ENCODE results near the gene CERS6.

The CERS6 gene

DNA sequence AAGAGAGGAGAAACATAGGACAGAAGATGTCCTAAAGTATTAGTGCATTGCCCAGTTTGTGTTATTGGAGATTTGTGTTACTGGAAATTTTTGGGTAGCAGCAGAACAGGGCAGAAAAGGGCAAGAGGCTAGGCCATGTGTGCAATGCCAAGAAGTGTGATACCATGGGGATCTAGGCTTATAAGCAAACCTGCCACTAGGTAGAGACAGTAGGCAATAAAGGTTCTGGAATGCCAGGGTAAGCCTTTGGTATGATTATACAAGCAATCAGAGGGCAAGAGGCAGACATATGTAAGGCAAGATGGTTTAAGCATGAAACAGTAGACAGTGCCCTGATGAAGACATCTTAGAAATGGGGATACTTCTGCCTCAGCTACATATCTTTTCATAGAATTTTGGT is 12.3 kb upstream of the CERS6 start:
- DNase-seq (ENCODE audit: low read depth), result no peak

DNA sequence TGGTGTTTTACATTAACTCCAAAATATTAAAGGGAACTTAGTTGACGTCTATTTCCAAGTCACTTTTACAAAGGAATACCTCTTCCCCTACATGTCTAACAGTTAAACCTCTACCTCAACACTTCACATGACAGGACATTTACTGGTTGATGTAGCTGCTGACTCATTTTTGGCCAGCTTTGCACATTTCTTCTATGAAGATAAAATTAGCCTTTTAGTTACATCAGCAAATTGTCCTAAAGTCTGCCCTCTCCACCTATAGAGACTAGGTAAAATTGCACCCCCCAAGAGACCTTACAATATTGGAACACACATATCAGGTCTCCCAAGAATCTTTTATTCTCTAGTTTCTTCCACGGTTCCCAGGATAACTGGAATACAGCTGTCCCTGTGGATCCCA is 10.1 kb upstream of the CERS6 start:
- DNase-seq (ENCODE audit: low read depth), result no peak

DNA sequence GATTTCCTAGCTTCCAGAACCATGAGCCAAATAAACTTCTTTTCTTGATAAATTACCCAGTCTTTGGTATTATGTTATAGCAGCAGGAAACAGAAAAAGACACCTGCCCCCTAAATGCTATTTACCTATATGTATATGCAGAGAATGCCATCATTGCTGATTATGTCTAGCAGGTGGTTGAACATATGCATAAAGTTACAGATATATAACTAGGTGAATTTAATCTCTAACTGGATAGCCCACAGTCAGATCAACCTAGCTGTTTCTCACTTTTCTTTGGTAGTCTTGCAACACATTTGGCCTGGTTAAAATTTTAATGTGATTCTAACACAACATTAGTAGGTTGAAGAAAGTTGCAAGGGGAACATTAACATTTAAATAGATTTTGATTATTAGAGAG is 7.1 kb upstream of the CERS6 start:
- DNase-seq (ENCODE audit: low read depth), result no peak

DNA sequence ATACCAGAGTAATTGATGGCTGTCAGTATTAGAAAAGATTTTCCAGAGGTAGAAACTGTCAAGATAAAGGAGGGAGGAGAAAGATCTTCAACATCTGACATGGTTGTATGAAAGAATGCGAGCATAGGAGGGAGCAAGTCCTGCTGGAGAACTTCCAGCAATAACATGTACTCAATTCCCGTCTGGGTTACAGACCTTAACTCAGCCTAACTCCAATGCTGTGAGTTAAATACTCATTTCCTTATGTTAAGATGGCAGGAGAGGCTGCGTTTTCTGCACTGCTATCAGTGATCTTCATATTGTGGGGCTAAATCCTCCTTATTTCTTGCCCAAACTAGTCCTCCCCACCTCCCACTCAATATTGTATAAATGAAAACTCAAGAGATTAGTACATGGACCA is 6.7 kb upstream of the CERS6 start:
- DNase-seq (ENCODE audit: low read depth), result no peak

DNA sequence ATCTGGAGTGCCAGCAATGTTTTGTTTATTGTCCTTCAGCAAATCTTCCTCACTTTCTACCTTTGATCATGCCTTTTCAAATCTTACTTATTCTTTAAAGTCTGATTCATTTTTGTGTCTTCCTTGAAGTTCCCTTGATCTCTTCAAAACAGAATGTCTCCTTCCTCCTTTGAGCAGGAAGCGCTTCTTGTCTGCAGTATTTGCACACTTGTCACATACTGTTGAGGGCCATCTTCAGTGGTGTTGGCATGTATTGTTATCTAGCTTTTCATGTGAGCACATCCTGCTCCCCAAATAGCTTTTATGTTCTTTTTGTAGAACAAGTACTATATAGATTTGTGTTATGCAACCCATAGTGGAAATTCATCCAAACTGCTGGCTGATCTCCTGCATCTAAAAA is 5.9 kb upstream of the CERS6 start:
- DNase-seq (ENCODE audit: low read depth), result no peak

DNA sequence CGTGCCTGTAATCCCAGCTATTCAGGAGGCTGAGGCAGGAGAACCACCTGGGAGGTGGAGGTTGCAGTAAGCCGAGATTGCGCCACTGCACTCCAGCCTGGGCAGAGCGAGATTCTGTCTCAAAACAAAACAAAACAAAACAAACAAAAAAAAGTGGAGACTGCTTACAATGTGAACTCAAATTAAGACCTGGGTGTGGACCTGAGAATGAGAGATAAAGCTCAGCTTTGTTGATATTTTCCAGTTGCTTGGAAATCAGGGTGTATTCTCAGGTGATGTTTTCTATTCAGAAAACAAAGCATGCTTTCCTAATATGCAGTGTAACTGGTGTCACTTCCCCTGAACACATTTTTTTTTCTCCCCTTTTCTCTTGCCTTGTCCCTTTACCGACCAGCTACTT is 5.3 kb upstream of the CERS6 start:
- no peak for DNase-seq (ENCODE audit: low read depth)

DNA sequence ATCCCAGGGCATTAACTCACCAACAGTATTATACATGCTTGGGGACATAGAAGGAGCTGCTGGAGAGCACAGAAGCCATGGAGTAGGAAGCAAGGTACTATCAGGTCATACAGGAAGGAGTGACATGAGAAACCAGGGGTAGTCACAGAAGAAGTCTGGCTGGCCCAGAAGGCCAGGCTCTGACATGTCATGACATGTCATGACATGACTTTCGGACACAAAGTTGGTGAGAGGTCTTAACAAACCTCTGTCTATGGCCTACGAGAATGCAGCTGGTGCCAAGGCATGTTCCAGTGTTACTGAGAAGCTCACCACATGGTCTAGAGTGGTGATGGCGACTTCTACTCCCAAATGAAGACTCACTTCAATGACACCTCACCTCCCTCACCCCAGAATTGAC is 3.3 kb upstream of the CERS6 start:
- DNase-seq (ENCODE audit: low read depth), result no peak

DNA sequence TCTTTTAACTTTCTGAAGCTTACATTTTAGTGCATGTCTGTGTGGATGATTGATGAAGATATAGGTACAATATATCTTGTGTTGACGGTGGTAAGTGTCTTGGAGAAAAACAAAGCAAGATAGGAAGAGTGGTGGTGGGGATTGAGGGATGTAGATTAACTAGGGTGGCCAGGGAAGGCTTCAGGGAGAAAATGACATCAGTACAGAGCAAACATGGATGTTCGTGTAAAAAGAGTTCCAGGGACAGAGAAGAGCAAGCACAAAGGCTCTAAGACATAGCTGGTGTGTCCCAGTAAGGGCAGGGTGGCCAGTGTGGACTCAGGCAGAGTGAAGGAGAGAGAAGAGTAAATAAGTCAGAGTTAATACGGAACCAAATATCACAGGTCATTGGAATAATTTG is 2.7 kb upstream of the CERS6 start:
- DNase-seq (ENCODE audit: low read depth), result no peak

DNA sequence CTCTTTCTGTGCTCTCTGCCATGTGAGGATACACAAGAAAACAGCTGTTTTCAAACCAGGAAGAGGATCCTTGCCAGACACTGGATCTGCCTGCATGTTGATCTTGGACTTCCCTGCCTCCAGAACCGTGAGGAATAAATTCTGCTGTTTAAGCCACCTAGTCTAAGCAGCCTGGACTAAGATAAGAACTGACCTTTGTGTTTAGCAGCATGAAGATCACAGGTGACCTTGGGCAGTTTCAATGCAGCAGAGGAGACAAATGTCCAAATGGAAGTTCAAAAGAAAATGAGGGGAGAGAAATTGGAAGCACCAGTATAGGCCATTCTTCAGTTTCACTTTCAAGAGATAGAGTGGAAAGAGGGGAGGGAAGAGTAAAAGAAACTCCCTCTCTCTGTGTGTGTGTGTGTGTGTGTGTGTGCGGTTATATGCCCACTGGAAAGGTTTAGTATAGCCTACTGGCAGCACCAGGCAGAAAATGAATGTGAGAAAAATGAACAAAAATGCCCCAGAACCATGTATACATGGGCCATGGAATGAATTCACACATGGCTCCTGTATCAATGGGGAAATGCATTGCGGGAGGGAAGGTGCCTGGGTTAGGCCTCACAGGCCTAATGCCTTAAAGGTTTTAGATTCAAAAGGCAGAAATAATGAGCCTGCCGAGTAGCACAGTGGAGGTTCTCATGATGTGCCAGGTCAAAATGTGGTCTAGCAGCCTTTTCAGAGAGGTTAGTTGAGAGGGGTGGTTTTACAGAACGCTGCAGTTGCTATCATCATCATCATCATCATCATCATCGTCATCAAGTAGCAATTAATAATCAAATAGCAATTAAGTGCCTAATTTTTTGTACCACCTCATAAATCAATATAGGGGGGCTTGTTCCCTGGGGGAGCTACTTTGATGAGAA is 1.1 kb upstream of the CERS6 start:
- no peak for DNase-seq (ENCODE audit: low read depth)

DNA sequence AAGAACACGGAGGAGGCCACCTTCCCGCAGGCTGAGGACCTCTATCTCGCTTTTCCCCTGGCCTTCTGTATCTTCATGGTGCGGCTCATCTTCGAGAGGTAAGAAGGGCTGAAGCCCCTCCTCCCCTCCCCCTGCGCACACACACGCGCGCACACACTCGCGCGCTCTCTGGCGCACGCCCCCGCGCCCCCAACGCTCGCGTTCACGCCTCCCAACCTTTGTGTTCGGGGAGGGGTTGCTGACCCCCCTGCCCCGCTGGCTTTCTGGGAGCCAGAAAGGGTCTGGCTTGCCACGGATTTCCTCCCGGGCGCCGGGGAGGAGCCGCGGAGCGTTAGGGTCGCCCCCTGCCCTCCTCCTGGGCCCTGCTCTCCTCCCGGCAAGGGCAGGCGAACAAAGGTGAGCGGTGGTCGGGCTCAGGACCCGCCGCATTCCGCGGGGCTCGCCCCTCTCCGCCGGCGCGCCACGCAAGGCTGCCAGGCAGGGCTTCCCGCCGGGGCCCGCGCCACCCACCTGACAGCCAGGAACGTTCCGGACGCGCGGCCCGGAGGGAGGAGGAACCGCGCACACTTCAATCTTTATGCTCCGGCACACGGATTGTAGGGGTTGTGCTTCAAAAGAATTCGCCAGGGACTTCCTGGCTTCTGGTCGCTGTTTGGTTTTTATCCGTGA is 583 bp downstream of the CERS6 start:
- DNase-seq (ENCODE audit: low read depth), result no peak

DNA sequence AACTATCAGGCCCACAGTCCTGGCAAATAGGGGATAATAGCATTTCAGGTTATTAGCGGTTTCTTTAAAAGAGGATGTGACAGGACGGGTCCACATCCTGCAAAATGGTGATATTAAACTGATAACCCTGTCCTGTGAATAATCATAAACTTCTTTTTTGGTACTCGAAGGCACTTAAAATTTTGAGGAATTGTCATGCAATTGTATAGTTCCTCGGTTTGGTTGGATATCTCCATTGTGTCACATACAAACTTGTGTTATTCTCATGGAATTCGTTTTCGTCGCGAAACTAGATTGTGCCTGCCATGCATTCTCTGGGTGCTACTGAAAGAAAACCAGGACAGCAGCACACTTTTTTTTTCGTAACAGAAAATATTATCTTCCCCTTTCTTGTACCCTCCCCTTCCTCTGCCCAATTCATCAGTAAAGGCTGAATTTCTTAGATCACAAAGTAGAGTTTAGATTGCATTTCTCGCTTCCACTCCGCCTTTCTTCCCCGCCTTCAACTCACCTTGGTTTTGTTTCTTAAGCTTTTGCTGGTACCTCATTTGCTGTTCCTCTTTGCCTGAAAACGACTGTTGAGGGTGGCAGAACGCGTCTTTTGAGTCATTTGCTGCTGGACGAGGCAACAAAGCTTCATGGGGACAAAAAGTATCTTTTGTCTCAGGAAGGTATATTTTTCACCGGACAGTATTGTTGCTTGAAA is 1.3 kb downstream of the CERS6 start:
- no peak for DNase-seq (ENCODE audit: low read depth)

DNA sequence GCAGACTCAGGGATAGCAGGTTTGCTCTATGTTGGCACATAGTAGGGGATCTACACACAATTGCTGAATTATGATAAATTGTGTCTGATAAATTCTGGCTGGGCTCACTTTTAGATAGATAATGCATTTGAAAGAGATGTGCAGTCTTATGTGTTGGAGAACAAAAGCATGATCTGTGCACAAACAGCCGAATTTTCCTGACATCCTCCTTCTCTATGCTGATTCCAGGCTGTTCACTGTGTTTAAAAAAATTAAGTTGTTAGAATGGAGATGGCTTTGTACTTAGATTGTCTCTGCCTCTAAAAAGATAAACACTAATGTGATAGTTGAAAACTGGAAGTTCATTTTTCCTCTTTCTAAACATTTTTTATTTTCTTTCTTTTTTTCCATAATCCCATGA is 2.1 kb downstream of the CERS6 start:
- no peak for DNase-seq (ENCODE audit: low read depth)

DNA sequence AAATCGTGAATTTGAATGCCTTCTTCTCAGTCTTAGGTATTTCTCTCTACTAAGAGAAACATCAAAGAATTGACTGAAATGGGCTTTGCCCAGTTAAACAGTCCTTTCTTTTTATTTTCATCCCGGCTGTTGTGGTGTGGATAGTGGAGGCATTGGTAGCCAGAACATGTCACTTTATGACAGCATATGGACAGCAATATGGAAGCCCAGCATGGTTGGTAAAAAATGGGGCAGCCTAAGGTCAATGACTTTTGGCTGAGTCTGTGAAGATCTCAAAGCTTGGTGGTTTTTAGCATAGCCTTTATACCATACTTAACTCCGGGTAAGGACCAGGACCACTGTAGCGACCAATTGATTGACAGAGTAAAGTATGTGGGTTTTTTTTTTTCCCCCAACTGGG is 3.2 kb downstream of the CERS6 start:
- no peak for DNase-seq (ENCODE audit: low read depth)

DNA sequence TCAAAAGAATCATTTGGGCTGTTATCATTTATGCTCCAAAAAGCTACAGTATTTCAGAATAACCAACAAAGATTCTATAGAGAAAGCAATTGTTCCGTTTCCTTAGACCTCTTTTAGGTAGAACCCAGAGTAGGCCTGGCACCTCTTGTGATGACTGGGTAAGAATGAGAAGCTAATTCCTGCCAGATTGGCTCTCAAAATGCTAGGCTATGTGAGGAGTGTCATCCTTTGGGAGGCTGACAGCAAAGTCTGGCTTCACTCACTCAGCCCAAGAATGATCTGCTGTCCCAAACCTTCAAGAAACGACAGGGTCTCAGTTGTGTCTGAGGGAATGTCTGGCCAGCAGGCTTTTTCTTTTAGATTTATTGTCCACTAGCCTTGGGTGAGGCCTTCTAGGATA is 4.5 kb downstream of the CERS6 start:
- no peak for DNase-seq (ENCODE audit: low read depth)

DNA sequence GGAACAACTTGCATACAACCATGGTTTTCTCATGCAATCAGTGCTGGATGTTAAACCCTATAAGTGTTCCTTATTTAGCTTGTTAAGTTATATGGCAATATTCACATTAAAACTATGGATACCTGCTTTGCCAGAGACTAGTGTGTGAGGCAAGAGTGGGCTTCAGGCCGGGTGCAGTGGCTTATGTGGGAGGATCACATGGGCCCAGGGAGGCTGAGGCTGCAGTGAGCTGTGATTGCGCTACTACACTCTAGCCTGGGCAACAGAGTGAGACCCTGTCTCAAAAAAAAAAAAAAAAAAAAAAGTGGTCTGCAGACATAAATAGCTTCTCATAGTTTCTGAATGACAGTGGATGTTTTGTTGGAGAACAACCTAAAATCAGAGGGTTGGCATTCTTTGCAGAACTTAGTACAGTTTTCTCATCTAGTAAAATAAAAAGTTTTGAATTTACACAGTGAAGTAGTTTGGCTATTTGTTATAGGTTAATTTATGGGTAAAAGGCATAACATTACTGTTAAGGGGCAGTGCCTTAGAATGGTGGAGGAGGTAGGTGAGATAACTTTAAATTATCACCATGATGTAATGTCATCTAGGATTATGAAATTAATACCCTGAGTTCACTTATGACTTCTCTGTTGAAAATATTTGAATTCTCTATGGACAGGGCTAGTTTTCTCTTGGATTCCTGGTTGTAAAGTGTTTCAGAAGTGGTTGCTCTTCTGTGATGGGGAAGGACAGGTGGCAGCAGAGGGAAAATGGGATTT is 5.3 kb downstream of the CERS6 start:
- no peak for DNase-seq (ENCODE audit: low read depth)

DNA sequence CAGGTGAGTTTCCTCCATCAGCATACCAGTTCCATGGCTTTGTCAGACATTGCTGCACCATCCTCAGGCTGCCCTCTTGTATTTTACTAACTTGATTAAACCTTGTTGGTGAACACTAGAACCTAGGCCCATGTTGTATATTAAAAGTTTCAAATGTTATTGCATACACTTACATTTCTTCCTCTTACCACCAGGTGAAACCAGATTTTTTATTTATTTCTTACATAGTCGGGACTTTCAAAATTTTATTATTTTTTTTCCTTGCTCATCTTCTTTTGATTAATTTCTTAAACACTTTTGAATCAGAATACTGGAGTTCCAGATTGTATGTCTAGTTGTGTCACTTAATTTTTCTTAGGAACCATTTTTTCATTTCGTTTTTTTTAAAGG is 5.9 kb downstream of the CERS6 start:
- no peak for DNase-seq (ENCODE audit: low read depth)

DNA sequence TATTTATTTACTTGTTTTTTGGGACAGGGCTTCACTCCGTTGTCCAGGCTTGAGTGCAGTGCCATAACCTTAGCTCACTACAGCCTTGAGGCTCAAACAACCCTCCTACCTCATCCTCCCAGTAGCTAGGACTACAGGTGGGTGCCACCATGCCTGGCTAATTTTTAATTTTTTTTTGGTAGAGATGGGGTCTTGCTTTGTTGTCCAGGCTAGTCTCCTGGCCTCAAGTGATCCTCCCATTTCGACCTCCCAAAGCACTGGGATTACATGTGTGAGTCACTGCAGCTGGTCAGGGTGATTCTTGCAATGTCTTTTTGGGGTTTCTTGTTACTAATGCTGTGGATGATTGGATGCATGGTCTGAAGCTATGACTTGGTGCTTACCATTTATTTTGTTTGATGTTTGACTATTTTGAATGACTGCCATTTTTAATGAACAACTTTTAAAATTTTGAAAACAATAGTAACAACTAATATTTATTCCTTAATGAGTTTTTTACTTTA is 6.5 kb downstream of the CERS6 start:
- no peak for DNase-seq (ENCODE audit: low read depth)

DNA sequence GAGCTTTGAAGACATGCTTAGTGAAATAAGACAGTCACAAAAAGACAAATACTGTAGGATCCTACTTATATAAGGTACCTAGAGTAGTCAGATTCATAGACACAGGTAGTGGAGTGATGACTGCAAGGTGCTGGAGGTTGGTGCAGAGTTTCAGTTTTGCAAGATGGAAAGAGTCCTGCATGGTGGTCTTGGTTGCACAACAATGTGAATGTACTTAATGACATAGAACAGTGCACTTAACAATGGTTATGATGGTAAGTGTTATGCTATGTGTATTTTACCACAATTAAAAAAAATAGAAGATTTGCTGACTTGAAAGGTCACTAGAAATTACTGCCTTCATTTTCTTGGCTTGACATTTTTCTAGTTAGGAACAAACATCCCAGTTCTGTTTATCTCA is 9.5 kb downstream of the CERS6 start:
- DNase-seq (ENCODE audit: low read depth), result no peak

DNA sequence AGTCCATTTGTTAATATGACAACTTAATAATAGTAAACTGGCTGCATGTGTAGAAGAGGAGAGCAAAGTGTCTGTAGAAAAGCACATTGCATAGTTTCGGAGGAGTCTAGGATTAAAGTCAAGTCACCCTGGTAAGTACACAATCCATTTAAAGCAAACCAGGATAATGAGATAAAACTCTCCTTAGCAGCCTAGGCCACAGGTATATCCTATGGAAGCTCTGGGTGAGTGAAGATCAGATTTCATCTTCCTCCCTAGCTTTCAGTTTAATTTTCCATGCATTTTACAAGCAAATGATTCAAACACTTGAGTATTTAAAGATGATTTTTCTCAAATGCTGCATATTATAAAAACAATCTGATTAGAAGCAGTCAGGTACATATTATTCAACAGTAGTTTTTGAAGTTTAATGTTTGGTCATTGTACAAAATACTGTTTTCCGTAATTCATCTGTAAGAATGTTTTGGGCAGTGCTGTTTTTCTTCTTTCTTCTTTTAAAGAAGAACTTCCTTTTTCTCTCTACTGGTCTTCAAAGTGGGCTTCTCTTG is 10.2 kb downstream of the CERS6 start:
- no peak for DNase-seq (ENCODE audit: low read depth)

DNA sequence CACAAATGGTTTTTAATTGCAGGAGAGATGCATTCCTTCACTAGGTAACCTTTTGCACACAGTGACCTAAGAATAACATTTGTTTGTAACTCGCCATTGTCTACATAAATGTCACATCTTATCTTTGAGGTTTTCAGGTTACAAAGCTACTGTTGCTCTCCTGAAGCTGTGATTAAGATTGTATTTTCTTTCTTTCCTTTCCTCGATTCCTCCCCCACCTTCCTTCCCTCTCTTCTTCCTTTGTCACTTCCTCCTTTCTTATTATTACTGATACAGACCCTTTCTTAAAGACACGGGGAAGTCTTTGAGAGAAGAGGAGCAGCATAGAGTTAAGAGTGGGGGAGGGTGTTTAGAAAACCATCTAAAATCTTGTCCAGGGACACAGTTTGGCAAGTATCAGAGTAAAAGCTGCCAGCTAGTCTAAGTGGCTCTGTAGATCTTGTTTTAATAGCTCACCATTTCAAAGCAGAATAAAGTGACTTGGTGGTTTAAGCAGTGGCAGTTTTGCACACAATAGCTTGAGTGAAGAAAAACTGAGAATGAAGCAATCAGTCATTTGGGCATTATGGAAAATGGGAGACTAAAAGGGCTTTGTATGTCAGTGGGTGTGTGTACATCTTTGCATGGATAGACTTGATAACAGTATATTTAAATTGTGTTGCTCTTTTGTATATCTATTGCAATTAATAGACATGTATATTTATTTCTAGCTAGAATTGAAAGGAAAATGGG is 10.9 kb downstream of the CERS6 start:
- no peak for DNase-seq (ENCODE audit: low read depth)

DNA sequence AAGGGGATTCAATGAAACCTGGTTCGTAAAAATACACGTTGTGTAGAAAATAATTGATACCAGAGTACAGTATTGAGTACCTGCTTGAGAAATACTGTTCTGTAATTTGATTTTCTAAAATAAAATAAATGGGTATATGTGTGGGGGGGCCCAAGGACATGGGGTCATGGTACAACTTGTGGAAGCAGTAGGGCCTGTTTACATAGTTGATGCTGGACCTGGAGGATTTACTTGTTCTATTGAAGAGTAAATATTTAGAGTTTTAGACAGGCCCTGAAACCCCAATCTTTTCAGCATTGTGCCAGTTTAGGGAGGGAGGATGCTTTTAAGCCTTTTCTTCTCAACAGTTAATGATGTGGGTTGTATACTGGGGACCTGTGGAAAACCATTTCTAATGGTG is 11.7 kb downstream of the CERS6 start:
- DNase-seq (ENCODE audit: low read depth), result no peak
